Cardiac septum (tissue), 1 donor: Measurements from ENCODE around the gene ADAMTS17. TPM values are rescaled to one million over a fixed set of nuclear protein-coding genes. Genes with fewer than 3 reads are reported as not detected.
A peak's percentile ranks its signal among the peaks of the same experiment; 100 is the strongest.

Experiments
- DNase-seq: peaks from one replicate; pipeline ENCODE4 v3.0.0-alpha.2; 2020; ENCODE audit warnings: low spot score
- intact Hi-C: fragments of 100-400 bp; cut with DNase I; formaldehyde crosslinking; loops from one replicate; pipeline ENCODE4 v1.14.0; 2022
- total RNA-seq: library from RNA; stranded (reverse); fragmentation: NEBNext Ultra II Directional; extraction: Animal tissue kit (Norgen Biotek cat#: 25700); gene quantifications from one replicate; pipeline ENCODE4 v1.2.1, GENCODE V29; 2021
- donor health status: DM: no; HTN: no; CAD: no.

Gene ADAMTS17
- total RNA-seq, 1 donor from 2014 or later = 0.67 TPM

DNA sequence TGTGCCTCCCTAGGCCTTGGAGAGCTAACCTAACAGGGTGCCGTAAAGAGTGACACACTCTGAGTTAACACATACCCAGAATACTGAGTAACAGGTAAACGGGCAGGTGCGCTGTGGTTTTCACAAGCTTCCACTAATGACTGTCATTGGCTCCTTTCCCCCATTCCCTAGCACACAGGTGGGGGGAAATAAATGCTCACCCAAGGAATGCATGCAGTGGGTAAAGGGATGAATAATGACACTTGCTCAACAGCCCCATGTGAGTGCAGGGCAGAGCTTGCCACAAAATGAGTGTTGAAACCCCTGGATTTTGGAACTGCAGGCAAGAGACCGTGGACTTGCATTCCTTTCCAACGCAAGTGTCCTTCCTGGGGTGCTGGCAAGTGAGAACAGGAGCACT is 57.6 kb downstream of the ADAMTS17 start:
- DNase-seq = no peak
- intact Hi-C loops = no loop called here

DNA sequence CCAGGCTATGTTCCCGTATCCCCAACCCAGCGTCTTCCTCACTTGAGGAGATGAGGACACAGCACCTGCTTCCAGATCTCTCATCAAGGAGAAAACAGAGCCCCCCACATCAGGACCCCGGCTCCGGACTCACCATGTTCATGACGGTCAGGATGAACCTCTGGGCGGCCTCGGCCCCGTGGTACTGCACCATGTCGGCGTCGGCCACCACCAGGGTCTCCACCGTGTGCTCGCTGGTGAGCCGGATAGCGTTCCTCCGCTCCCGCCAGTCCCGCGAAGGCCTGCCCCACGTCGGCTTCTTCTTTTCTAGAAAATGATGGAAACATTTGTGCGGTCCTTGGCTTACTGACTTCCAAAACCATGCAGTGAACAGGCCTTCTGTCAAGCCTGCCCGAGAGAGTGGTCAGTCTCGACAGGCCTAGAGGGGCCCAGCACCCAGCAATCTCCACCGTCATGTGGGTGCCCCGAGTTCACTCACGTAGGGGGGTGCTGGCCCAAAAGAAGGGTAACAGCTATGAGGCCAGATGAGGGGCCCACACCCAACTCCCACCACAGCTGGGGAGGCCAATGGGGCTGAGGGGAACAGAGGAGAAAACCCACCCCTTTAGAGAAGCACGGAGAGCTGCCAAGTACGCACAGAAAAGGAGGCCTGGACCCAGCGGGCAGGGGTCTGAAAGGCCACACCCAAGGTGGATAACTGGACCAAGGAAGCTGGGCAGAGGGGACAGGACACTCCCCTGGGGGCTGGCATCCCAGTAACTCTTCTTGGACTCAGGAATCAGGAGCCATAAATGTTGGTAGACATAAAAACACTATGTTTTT is 60.5 kb downstream of the ADAMTS17 start:
- intact Hi-C loops = no loop called here
- no peak for DNase-seq

DNA sequence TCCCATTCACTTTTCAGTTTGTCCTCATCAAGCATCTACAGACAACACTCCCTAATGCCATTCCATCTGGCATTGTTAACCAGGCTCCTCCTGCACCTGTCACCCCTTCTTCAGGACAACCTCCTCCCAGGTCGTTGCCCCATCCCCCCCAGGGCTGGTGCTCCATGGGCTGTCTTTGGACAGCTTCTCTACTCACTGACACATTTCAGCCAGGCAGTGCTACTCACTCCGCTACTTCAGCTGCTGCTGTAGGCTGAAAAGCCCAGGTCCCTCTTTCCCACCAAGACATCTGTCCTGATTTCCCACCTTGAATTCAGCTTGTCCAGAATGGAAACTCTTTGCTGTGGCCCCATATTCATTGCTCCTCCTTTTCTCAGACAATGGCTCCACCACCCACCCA is 61.9 kb downstream of the ADAMTS17 start:
- no peak for DNase-seq
- intact Hi-C loops = no loop called here

DNA sequence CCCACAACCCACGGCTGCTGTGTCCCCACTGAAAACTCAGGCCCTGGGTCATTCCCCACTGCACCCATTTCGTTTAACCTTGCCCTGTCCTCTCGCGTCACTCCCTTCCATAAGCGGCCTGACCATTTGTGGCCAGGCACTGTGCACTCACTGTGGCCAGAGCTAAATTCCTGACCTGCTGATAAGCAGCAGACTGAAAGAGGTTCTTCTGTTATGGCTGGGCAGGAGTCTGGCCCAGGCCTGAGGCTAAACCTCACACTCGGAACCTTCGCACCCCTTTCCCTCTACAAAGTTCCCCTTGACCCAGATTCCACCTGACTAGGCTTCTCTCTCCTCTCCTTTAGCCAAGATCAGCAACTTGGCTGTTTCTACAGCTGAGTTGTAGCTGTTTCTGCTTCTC is 62.3 kb downstream of the ADAMTS17 start:
- no peak for DNase-seq
- intact Hi-C loops = no loop called here

DNA sequence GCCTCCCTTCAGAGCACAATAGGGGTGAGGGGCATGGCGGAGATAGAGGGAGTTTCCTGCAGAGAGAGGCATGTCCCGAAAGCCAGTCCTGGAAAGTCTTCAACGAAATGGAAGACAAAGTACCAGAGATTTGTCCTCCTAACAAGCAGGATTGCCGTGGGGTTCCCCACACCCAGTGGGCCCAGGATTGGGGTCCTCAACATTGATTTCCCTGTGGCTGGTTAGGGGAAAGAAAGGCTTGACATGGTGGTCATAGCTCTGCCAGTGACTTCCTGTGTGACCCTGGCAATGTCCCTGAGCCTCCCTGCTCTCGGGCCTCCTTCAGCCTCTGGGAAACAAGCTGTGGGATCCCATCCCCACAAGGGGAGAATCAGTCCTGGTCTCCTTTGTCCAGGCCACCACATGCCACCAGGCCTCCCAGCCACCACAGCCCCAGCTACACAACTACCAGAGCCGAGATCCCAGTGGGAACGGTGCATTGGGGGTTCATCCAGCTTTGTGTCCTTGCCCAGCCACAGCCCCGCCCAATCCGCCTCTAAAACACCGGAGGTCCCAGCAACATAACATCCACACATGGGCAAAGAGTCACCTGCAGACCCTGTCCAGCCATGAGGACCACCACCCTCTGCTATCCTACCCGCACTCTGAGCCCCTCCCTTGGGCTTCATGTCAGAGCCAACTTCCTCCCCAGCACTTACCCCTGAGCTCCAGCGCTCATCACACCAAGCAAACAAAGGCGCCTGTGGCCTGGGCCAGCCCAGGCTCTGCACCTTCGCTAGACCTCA is 63.0 kb downstream of the ADAMTS17 start:
- no peak for DNase-seq
- intact Hi-C loops = no loop called here

DNA sequence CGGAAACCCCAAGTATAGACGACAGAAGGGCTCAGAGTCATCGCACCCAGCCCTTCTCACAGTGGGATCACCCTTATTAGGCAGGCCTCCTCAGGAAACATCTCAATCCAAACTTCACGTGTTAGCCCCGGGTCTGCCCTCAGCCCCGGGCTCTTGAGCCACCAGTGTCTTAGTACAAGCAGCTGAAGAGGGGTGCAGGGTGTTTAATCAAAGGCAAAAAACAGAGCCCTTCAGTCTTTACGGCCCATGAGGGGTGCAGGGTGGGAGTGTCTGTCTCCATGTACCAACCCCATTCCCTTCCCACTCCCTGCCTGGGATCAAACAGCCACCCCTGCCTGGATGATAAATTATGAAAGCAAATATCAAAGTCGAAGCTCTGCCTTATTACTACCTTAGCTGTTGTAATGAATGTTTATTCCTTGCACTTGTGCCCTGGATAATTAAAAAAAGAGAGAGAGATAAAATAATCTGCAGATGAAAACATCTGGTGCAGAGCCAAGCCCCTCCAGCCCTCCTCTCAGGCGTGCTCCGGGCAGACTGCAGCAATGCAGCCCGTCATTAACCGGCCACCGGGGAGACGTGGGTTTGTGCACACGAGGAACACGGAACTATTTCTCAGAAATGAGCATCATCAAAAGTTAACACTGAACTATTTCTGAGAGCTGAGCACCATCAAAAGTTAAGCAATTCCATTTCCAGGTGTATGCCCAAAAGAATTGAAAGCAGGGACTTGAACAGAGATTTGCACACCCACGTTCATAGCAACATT is 64.5 kb downstream of the ADAMTS17 start:
- intact Hi-C loops = no loop called here
- no peak for DNase-seq

DNA sequence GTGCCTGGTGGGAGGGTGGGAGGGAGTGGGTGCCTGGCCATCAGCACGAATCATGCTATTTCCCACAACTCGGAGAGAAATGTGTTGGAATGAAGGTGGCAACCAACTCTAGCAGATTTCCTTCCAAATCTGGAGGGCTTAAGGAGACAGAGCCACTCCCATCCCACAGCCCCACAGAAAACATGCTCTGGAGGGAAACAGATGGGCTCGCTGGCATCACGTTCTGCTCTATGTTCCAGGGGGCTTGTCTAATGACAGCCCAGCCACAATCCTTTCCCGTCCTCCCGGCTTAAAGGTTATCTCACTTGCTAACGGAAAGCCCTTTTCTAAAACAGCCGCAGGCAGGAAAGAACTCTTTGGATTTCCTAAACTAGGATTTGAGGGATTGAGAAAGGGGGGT is 65.3 kb downstream of the ADAMTS17 start:
- DNase-seq = no peak
- intact Hi-C loops = no loop called here

DNA sequence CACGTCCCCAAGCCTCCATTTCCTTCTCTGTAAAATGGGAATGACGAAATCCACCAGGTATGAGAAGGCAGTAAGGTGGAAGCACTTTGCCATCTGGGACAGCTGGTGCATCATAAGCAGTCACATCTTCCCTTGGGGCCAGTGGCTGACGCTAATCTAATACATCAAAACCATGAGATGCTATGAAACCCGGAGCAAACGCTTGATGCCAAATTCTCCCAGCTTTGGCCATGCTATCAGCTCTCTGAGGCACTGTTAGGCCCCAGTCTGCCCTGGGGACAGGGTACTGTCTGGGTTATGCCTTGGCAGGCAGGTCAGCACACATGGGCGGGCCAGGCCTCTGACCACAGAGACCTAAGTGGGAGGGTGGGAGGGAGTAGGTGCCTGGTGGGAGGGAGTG is 66.1 kb downstream of the ADAMTS17 start:
- no peak for DNase-seq
- intact Hi-C loops = no loop called here

DNA sequence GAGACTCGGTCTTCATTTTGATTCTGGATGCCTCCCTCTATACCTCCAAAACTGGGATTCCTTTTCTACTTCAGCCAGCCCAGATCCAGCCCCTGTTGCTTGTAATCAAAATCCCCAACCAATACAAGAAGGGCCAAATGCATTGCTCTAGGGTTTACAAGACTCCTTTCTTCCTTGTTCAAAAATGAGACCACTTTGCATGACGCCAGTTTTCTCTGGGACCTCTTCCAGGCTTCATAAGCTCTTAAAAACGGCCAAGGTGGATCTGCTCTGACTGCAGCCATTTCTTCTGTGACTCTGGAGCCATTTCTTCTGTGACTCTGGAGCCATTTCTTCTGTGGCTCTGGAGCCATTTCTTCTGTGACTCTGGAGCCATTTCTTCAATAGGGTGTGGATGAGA is 71.9 kb downstream of the ADAMTS17 start:
- DNase-seq = no peak
- intact Hi-C loops = no loop called here

DNA sequence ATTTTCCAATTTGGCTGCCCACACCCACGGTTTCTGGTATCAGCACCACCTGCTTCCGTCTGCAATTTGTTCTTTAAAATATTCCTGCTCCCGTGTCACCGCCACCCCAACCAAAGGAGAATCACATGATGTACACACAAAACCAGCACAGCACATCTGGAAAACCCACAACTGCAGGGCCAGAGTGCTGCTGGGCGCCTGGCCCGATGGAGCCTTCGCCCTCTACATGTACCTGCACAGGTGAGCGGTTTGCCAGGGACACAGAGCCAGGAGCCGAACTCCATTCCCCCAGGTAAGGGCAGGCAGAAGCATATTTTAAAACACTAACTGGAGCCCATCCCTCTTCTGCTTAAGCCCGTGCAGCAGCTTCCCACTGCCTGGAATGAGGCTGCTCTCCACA is 75.6 kb downstream of the ADAMTS17 start:
- DNase-seq = no peak
- intact Hi-C loops = no loop called here

DNA sequence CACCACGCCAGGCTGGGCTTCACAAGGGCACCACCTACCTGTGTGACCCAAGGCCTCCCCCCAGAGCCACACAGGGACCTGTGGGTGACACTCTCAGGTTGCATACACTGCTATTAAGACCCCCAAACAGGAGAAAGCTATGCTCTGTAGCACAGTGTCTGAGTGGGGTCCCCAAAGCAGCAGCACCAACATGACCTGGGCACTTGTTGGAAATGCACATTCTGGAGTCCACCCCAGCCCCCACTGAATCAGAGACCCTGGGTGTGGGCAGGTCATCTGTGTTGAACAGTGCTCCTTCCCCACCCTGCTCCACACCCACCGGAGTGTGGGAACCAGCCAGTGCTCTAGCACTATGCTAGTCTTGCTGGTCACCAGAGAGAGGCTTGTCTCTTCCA is 76.1 kb downstream of the ADAMTS17 start:
- no peak for DNase-seq
- intact Hi-C loops = no loop called here

DNA sequence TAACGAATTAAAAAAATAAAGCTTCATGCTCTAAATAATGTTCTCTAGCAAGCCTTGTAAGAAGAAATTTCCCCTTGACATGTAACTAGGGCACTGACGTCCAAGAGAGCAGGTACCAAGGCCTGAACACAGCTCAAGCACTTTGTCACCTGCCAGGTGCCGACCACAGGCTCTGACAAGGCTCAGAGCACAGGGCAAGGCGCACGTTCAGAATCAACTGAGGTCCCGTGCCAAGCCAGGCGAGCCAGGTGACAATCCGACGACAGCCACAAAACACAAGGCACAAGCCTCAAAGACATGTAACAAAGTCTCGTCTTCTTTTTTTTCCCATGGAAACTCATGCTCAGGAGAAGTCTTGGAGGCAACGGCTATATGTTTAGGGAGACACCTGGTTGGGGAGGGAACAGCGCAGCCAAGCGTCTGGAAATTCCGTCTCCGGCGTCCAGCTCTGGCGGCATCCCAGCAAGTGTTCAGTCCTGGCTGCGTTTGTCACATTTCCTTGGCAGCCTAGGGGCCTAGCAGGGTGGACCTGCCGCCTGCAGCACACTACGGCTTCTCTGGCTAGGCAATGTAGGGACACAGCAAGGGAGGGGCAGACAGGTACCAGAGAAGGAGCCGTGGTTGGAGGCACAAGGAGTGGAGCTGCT is 76.7 kb downstream of the ADAMTS17 start:
- DNase-seq = no peak
- intact Hi-C loops = no loop called here

DNA sequence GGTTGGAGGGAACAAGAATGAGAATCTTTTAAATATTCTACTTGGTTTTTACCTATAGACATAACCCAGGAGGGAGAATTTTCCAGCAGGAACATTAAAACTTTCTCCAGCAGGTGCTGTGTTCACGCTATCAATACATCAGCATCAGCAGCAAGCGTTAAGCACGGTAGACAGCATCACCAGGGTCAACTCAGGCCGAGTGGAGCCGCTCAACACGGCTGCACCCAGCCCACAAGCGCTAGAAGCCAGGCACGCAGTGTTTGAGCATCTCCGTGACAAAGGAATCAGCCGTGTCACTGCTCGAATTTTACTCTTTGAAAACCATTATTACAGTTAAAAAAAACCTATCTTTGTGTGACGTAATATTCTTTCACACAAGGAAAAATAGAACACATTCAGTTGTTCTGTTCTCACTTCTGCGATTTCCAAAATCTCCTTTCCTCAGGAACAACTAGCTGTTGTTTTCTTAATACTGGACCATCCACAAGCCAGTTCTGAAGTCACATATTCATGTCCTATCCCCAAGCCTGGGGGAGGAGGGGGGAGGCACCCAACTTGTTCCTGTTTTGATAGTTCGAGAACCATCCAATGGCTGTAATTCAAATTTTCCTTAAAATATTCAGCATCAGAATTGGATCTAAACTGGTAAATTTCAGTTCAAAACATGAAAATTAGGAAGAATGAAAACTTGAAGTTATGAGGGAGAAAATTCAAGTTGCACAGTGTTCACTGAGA is 77.9 kb downstream of the ADAMTS17 start:
- intact Hi-C loops = no loop called here
- DNase-seq = no peak

DNA sequence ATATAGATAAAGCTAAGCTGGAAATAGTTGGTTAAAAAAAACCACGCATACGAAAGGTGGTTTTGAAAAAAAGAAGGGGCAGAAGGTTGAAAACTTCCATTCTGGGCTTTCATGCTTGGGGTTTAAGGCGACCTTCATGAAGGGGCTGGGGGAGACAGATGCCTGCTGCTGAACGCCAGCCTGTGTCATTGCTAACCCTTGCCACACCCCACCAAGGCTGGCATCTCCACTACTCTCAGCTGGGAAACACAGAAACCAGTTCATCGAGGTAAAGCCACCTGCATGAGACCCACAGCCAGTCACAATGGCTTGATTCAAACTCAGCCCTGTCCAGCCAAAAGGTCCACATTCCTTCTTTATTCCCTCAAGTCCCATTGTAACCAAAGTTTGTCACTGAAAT is 78.7 kb downstream of the ADAMTS17 start:
- intact Hi-C loops = no loop called here
- DNase-seq = no peak

DNA sequence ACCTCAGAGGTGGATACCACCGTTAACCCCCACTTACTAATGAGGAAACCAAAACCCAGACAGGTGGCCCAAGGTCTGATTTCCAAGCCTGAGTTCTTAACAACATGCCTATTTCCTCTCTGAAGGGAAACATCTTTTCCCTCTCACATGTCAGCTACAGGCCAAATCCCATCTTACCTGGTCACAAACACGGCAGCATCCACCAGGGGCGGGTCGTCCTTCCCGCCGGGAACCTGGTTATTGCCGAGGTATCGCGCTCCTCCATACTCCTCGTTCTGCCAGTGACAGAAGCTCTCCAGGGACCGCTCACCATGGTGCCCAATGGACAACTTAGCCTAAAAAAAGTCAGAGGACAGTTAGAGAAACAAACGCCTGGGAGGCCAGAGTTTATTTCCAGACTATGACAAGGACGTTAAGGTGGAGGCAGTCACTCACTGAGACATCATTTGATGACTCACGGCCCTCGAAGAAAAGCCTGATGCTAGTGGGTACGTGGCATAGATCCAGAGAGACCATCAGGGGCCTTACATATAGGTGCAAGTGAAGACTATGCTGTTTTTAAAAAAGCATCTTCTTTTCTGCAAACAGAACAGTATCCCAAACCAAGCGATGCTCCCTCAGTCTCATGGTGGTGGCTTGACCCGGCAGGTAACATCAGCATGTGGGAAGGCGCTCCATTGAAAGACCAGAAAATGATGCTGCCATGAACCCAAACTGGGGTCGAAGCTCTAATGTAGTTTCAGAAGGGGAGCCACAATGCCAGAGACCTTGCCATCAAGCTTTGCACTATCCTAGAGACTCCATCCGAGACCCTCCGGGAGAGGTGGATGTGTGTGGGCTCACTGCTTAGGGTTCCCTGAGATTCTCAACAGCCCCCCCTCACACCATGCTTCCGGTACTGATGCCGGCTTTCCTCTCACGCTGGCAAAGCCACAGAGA is 80.2 kb downstream of the ADAMTS17 start:
- DNase-seq = no peak
- intact Hi-C loops = no loop called here

DNA sequence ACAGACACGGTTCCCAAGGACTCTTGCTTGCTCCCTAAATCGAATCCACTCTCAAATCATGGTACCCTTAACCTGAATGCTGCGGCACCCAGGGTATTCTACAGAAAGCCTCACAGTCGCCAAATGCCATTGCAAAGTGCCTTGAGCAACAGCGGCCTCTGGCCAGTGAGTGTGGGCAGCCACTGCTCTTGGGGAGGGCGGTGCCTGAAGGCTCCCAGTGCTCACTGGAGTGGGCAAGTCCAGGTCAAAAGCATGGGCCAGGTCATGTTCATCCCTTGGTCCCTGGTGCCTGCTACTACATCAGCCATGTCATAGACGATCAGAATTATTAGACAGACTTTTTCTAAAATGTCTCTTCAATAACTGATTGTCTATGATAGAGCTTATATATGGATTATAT is 82.5 kb downstream of the ADAMTS17 start:
- no peak for DNase-seq
- intact Hi-C loops = no loop called here

DNA sequence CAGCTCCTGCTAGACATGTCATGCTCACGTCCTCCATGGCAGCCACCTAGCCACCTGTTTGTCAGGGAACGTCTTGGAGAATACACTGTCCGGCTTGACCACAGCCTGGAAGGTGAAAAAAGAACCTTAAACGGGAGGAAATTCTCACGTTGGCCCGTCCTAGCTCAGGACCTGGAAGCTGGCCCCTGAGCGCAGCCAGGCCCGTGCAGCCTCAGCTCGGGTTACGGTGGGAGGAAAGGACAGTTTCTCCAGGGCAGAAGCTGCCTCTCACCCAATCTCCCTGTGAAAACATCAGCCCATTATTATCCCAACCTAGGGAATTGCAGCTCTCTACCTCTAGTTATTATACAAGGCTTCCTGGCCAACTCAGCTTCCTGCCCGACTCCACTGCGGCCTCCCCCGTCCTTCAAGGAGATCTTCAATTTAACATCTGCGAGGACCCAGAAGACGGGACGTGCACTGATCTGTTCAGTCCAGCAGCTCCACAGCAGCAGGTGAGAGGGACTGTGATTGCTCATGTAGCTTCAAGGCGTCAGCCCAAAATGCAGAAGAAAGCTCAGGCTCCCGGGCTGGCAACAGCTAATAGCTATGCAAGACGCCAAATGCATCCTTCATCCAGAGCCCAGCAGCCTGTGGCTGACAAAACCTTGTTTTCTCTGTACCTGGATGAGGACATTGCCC is 84.7 kb downstream of the ADAMTS17 start:
- peak; percentile 31 for DNase-seq
- intact Hi-C loops = no loop called here
